Activated naive CD8-positive, alpha-beta T cell treated with anti-CD3 and anti-CD28 coated beads, Interleukin-2, amount 10 ng/mL, durations not matched to agents 7 days and 5 days (primary cell): ENCODE data around the gene COQ2. TPM values are rescaled to one million over a fixed set of nuclear protein-coding genes. Genes with fewer than 3 reads are reported as not detected.
"Not testable (repeated sequence)": the region's sequence is repeated elsewhere in the genome, so short reads cannot be mapped to it uniquely, and the experiment has no call there.

Source experiments
- ATAC-seq: fragments of 150-1000 bp; cut with Tn5 transposase; one replicate; pipeline ENCODE4 v1.10.0; 2021; ENCODE audit warnings: low read depth, moderate library complexity
- POLR2A ChIA-PET: fragments of 350-600 bp; sonication (Branson Sonifier 250); formaldehyde crosslinking; loops from one replicate; lab custom pipeline; 2021; ENCODE audit warnings: antibody characterized with exemption; lab: Charles Lee
- DNase-seq: peaks from one replicate; pipeline ENCODE4 v3.0.0; 2021
- H3K27ac Mint-ChIP-seq: one replicate; pipeline ENCODE4 v1.8.0; 2022; ENCODE audit warnings: mild to moderate bottlenecking, mixed read lengths
- H3K27me3 Mint-ChIP-seq: one replicate; pipeline ENCODE4 v1.8.0; 2022; ENCODE audit warnings: mild to moderate bottlenecking, moderate library complexity, mixed read lengths
- H3K36me3 Mint-ChIP-seq: one replicate; pipeline ENCODE4 v1.8.0; 2021; ENCODE audit warnings: mild to moderate bottlenecking, mixed read lengths
- H3K4me1 Mint-ChIP-seq: one replicate; pipeline ENCODE4 v1.8.0; 2021; ENCODE audit warnings: mixed read lengths
- H3K4me3 Mint-ChIP-seq: one replicate; pipeline ENCODE4 v1.8.0; 2022; ENCODE audit warnings: mild to moderate bottlenecking, moderate library complexity, mixed read lengths
- H3K9me3 Mint-ChIP-seq: one replicate; pipeline ENCODE4 v1.8.0; 2021; ENCODE audit warnings: mixed read lengths
- total RNA-seq, 2 experiments: library from RNA; stranded (reverse); gene quantifications; one replicate each; pipeline ENCODE4 v1.2.3, GENCODE V29; 2021

Gene COQ2
- total RNA-seq, result 10 to 100 TPM; 13.1 to 15.5 TPM

GRCh38 chr4:83284193-83285054 is at the start of gene COQ2:
Gene COQ2 (minus strand): TSS chr4:83284798. CDS start chr4:83284764, 34 bp downstream.
- peak; percentile 95 for ATAC-seq
- peak; percentile 96 for DNase-seq
- H3K36me3 Mint-ChIP-seq, result peaks cover 2% of the 10 kb centered on the region
- H3K27ac Mint-ChIP-seq, result peak within 1 kb of the TSS; percentile 98
- H3K9me3 Mint-ChIP-seq, result no peaks in the 10 kb centered on the region
- H3K4me3 Mint-ChIP-seq, result peak within 1 kb of the TSS; percentile 98
- H3K4me1 Mint-ChIP-seq, result peaks cover 40% of the 10 kb centered on the region
- POLR2A ChIA-PET, result interaction anchor here (0.6 to 2.9 kb wide), 29 partner anchors 12 to 855 kb away, joined by 3 to 13 read pairs (median 4); partner anchors contain the start of genes ABRAXAS1, COPS4, HELQ and HPSE
- H3K27me3 Mint-ChIP-seq, result no peaks in the 10 kb centered on the region

GRCh38 chr4:83331956-83332355 is 47.4 kb upstream of the COQ2 start:
- no peak for ATAC-seq
- Mint-ChIP-seq H3K9me3 (no peaks in the 10 kb centered on the region), H3K4me1 (peaks cover 35% of the 10 kb centered on the region), H3K27ac (no peak overlapping the region), H3K36me3 (peaks cover 28% of the 10 kb centered on the region), H3K4me3 (no peak overlapping the region), H3K27me3 (peaks cover 8% of the 10 kb centered on the region)
- no peak for DNase-seq
- POLR2A ChIA-PET, result no interaction called here

GRCh38 chr4:83329521-83330110 is 45.0 kb upstream of the COQ2 start:
- ATAC-seq (no peak), DNase-seq (no peak)
- no peak overlapping the region for H3K4me3 Mint-ChIP-seq
- no peaks in the 10 kb centered on the region for H3K27me3 Mint-ChIP-seq
- H3K9me3 Mint-ChIP-seq, result no peaks in the 10 kb centered on the region
- no peak overlapping the region for H3K27ac Mint-ChIP-seq
- POLR2A ChIA-PET, result interaction anchor here (0.9 kb wide), 1 partner anchor 126 kb away, joined by 3 read pairs; the partner anchor contains the start of gene HELQ
- peaks cover 36% of the 10 kb centered on the region for H3K36me3 Mint-ChIP-seq
- H3K4me1 Mint-ChIP-seq, result peaks cover 29% of the 10 kb centered on the region

- Mint-ChIP-seq H3K4me1 (peaks cover 22% of the 10 kb centered on the region), H3K4me3 (no peak overlapping the region), H3K27ac (peak overlapping the region; percentile 2), H3K9me3 (no peaks in the 10 kb centered on the region), H3K27me3 (no peaks in the 10 kb centered on the region), H3K36me3 (peaks cover 38% of the 10 kb centered on the region)
- POLR2A ChIA-PET, result interaction anchor here (0.9 kb wide), 1 partner anchor 127 kb away, joined by 3 read pairs; the partner anchor contains the start of gene HELQ
- DNase-seq (no peak), ATAC-seq (no peak)
Observed at GRCh38 chr4:83328521-83329187, 44.1 kb upstream of the COQ2 start.

- Mint-ChIP-seq H3K4me3 (no peak overlapping the region), H3K27me3 (no peaks in the 10 kb centered on the region), H3K4me1 (peaks cover 10% of the 10 kb centered on the region), H3K9me3 (no peaks in the 10 kb centered on the region), H3K36me3 (peaks cover 32% of the 10 kb centered on the region), H3K27ac (no peak overlapping the region)
- POLR2A ChIA-PET, result interaction anchor here (0.9 kb wide), 1 partner anchor 62 kb away, joined by 4 read pairs; no protein-coding TSS in a partner anchor
- ATAC-seq (no peak), DNase-seq (no peak)
Observed at GRCh38 chr4:83326546-83326945, 41.9 kb upstream of the COQ2 start.

GRCh38 chr4:83325306-83325705 is 40.7 kb upstream of the COQ2 start:
- ATAC-seq, DNase-seq, H3K27me3 Mint-ChIP-seq, H3K9me3 Mint-ChIP-seq, H3K27ac Mint-ChIP-seq, H3K4me3 Mint-ChIP-seq: not testable (repeated sequence)
- Mint-ChIP-seq H3K36me3 (peaks cover 37% of the 10 kb centered on the region), H3K4me1 (peaks cover 15% of the 10 kb centered on the region)
- POLR2A ChIA-PET, result interaction anchor here (0.9 kb wide), 1 partner anchor 63 kb away, joined by 4 read pairs; no protein-coding TSS in a partner anchor

GRCh38 chr4:83323136-83323535 is 38.5 kb upstream of the COQ2 start:
- Mint-ChIP-seq H3K9me3 (no peaks in the 10 kb centered on the region), H3K4me1 (peaks cover 14% of the 10 kb centered on the region), H3K27me3 (no peaks in the 10 kb centered on the region), H3K27ac (no peak overlapping the region), H3K36me3 (peaks cover 37% of the 10 kb centered on the region), H3K4me3 (no peak overlapping the region)
- POLR2A ChIA-PET, result no interaction called here
- DNase-seq (no peak), ATAC-seq (no peak)

- H3K27me3 Mint-ChIP-seq, result no peaks in the 10 kb centered on the region
- H3K27ac Mint-ChIP-seq, result peak overlapping the region; percentile 57
- H3K4me3 Mint-ChIP-seq, result peak overlapping the region; percentile 29
- H3K4me1 Mint-ChIP-seq, result peaks cover 12% of the 10 kb centered on the region
- H3K36me3 Mint-ChIP-seq, result peaks cover 46% of the 10 kb centered on the region
- H3K9me3 Mint-ChIP-seq, result no peaks in the 10 kb centered on the region
- peak; percentile 86 for ATAC-seq
- POLR2A ChIA-PET, result interaction anchor here (0.7 to 1.1 kb wide), 4 partner anchors 36 to 206 kb away, joined by 3 to 5 read pairs (median 3); partner anchors contain the start of genes COQ2 and HELQ
- DNase-seq, result peak; percentile 36
Observed at GRCh38 chr4:83320548-83320947, 36.0 kb upstream of the COQ2 start.

- peaks cover 44% of the 10 kb centered on the region for H3K36me3 Mint-ChIP-seq
- H3K4me3 Mint-ChIP-seq, result no peak overlapping the region
- no peak overlapping the region for H3K27ac Mint-ChIP-seq
- no peaks in the 10 kb centered on the region for H3K27me3 Mint-ChIP-seq
- no peaks in the 10 kb centered on the region for H3K9me3 Mint-ChIP-seq
- peaks cover 12% of the 10 kb centered on the region for H3K4me1 Mint-ChIP-seq
- POLR2A ChIA-PET, result no interaction called here
- no peak for ATAC-seq
- DNase-seq, result no peak
Observed at GRCh38 chr4:83318666-83319065, 34.1 kb upstream of the COQ2 start.

- Mint-ChIP-seq H3K4me1 (peaks cover 12% of the 10 kb centered on the region), H3K36me3 (peaks cover 46% of the 10 kb centered on the region), H3K4me3 (no peak overlapping the region), H3K27ac (no peak overlapping the region), H3K27me3 (no peaks in the 10 kb centered on the region), H3K9me3 (no peaks in the 10 kb centered on the region)
- ATAC-seq (no peak), DNase-seq (no peak)
- POLR2A ChIA-PET, result no interaction called here
Observed at GRCh38 chr4:83317671-83318070, 33.1 kb upstream of the COQ2 start.

GRCh38 chr4:83316459-83317165 is 32.0 kb upstream of the COQ2 start:
- Mint-ChIP-seq H3K27me3 (no peaks in the 10 kb centered on the region), H3K27ac (no peak overlapping the region), H3K9me3 (no peaks in the 10 kb centered on the region), H3K4me1 (peaks cover 12% of the 10 kb centered on the region), H3K4me3 (no peak overlapping the region), H3K36me3 (peaks cover 42% of the 10 kb centered on the region)
- DNase-seq, result no peak
- POLR2A ChIA-PET, result no interaction called here
- no peak for ATAC-seq

- ATAC-seq (no peak), DNase-seq (no peak)
- POLR2A ChIA-PET, result interaction anchor here (0.7 kb wide), 1 partner anchor 26 kb away, joined by 5 read pairs; no protein-coding TSS in a partner anchor
- Mint-ChIP-seq H3K9me3 (no peaks in the 10 kb centered on the region), H3K4me3 (no peak overlapping the region), H3K27ac (no peak overlapping the region), H3K36me3 (peaks cover 37% of the 10 kb centered on the region), H3K4me1 (peaks cover 7% of the 10 kb centered on the region), H3K27me3 (no peaks in the 10 kb centered on the region)
Observed at GRCh38 chr4:83315341-83315870, 30.8 kb upstream of the COQ2 start.
